Smooth muscle cell of the brain vasculature (primary cell): ENCODE data around the gene CHKA.

Experiments
- DNase-seq: peaks from one replicate; pipeline ENCODE4 v3.0.0-alpha.2; 2012; ENCODE audit warnings: low read depth, low spot score

The CHKA gene

DNA sequence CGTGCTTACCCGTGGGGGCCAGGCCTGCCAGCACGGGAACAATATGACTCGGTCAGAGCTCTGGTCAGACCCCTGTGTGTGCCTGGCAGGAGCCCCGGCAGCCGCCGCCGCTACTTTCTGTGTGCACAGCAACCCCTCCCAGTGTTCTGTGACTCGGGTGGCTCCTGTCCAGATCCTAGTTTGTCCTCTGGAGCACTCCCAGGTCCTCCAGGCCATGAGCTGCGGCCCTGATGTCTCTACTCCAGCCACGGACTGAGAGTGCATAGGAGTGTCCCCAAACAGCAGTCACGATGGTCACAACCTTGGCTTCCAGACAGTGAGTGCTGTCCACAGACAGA lies 87.5 kb downstream of the CHKA start:
- no peak for DNase-seq

DNA sequence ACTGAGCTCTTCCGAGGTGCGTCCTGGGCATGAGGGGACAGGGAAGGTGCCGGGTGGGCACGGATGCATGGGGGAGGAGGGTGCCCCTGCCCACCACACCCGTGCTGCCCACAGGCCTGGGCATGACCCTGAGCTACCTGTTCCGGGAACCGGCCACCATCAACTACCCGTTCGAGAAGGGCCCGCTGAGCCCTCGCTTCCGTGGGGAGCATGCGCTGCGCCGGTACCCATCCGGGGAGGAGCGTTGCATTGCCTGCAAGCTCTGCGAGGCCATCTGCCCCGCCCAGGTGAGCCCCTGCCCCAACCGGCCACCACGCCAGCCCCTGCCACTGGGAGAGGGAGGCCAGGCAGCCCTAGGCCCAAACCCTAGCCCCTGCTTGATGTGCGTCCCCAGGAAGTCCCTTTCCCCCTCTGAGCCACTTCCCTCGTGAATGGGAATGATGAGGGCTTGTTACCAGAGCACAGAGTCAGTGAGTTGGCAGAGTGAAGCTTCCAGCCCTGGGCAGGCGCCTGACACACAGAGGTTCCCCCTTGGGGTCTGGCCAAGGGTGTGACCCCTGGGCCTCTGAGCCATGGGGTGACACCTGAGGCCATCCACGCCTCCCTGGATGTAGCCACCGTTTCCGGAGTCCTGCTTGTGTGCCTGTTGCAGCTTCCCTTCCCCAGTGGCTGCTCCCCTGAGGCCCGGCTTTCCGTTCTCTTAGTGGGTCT lies 88.0 kb downstream of the CHKA start:
- no peak for DNase-seq

DNA sequence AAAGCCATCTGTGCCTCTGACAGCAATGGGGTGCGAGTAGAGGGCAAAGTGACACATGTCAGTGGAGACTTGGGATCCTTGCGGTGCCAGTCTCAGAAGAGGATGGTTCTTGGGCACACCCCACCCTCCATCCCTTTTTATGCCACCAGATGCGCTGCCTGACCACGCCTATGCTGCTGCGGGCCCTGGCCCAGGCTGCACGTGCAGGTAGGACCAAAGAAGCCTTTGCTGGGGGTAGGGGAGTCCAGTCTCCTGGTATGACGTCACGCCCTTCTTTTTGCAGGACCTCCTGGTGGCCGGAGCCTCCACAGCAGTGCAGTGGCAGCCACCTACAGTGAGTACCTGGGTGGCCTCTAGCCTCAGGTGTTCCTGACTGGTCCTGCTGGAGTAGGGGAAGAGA lies 89.2 kb downstream of the CHKA start:
- no peak for DNase-seq

DNA sequence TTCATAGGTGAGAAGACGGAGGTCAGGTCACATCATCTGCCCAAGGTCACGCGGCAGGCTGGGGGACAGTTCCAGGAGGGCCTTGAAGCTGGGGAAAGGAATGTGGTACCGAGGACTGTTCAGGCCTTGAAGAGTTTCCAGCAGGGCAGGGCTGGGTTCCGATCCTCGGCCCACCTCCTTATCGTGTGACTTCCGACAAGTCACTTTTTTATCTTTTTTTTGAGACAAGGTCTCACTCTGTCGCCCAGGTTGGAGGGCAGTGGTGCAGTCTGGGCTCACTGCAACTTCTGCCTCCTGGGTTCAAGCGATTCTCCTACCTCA lies 90.1 kb downstream of the CHKA start:
- no peak for DNase-seq

GRCh38 chr11:68030318-68031143 lies 90.7 kb downstream of the CHKA start, which contains the start of gene NDUFS8:
NDUFS8 (plus strand) TSS chr11:68030681; CDS start chr11:68032152, 1,471 bp downstream.
- peak; percentile 98 for DNase-seq

GRCh38 chr11:68028802-68029545 lies 92.2 kb downstream of the CHKA start:
- no peak for DNase-seq

- DNase-seq, result no peak
Observed at GRCh38 chr11:68027667-68028066, 93.5 kb downstream of the CHKA start.

GRCh38 chr11:68026391-68027105 lies 94.6 kb downstream of the CHKA start:
- no peak for DNase-seq

DNA sequence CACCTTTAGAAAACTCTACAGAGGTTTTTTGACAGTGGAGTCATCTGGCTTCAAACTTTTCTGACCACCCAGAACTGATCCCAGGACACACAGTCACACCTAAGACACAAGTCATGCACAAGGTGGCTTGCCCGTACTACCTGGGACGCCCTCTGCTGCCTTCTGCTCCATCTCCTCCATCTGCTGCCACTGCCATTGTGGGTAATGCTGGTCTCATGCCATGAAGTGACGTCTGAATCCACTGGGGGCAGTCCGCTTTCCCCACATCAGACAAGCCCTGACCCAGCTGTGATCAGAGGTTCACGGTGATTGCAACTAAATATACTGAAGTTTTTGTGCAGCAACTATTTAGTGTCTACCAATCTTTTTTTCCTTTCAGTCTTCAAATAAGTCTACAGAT lies 96.1 kb downstream of the CHKA start:
- no peak for DNase-seq

DNA sequence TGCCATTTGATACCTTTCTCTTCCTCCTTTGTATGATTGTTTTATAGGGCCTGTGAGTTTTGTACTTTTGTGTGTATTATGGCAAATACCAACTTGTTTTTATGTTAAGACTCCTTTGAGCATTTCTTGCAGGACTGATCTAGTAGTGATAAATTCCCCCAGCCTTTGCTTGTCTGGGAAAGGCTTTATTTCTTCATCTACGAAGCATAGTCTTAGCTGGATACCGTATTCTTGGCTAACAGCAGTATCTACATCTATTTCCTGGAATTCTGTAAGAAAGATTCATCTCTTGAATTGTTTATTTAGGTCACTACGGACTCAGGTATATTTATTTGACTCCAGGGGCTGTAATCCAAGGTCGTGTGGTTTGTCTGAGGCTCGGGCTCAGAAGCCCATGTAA lies 96.7 kb downstream of the CHKA start:
- DNase-seq, result no peak

DNA sequence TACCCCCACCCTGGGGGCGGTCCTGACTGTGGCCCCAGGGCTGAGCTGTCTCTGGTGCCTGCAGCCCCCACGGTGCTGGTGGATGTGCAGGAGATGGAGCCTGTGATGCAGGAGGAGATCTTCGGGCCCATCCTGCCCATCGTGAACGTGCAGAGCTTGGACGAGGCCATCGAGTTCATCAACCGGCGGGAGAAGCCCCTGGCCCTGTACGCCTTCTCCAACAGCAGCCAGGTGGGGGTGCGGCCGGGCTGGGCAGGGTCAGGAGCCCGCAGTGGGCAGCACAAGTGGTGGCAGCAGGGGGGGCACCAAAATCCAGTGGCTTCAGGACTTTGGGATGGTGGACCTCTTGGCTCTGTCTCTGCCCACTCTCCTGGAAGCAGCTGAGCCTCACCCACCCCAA lies 98.7 kb downstream of the CHKA start:
- no peak for DNase-seq

- no peak for DNase-seq
Observed at GRCh38 chr11:68021167-68021787, 99.9 kb downstream of the CHKA start.

- DNase-seq, result no peak
Observed at GRCh38 chr11:68020575-68020974, 100.6 kb downstream of the CHKA start.

DNA sequence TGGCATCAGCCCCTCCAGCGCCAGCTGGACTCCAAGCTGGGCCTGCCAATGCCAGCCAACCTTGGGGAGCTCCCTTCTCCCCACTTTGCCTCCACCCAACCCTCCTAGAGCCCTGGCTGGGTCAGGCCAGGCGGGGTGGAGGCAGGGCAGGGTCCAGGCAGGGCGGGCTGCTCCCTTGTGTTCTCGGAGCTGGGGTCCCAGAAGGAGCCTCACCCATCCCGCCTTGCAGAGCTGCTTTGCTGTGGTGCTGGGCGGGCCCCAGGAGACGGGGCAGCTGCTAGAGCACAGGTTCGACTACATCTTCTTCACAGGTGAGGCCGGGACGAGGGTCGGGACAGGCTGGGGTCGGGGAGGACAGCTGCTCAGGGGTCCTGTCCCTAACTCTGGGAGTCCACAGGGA lies 101.7 kb downstream of the CHKA start:
- no peak for DNase-seq

DNA sequence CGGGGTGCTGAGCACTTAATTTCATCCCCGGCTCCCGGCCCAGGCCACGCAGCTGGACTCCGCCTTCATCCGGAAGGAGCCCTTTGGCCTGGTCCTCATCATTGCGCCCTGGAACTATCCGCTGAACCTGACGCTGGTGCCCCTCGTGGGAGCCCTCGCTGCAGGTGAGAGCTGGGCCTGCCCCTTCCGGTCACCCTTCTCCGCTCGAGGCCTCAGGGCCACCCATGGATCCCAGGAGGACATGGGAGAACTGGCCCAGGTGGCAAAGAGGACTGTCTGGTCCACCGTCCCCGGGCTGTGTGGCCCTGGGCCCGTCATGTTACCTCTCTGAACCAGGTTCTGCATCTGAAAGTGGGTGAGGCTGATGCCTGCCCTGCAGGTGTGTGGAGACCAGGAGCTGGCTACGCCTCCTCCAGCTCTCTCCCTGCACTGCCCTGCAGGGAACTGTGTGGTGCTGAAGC lies 102.4 kb downstream of the CHKA start:
- no peak for DNase-seq

- no peak for DNase-seq
Observed at GRCh38 chr11:68017980-68018729, 103.0 kb downstream of the CHKA start.

GRCh38 chr11:68016904-68017817 lies 104.0 kb downstream of the CHKA start:
- no peak for DNase-seq

DNA sequence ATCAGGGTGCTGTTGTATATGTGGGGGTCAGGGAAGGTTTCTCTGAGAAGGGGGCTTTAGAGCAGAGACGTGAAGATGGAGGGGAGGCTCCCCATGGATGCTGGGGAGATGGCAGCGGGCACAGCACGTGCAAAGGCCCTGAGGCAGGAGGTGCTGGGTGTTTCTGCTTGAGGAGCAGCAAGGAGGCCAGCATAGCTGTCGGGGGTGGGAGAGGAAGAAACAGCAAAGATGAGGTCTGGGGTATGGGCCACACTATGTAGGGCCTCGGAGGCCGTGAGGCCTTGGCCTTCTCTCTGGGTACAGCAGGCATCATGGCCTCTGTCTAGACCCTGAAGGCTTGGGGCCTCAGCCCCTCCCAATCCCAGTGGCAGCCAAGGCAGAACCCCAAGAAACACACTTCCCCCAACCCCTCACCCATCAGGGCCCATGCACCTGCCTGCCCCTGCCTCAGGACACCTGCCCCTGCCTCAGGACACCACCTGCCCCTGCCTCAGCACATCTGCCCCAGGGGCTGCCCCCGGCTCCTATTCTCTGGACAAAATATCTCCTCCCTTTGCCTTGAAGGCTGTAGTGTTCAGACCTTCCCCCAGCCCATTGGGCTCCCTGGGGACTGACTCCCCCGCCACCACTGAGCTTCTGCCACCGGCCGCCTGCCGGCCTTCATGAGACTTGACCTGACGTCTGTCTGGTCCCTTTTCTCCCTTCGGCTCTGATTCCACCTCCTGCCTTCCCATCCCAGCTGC lies 104.9 kb downstream of the CHKA start:
- DNase-seq, result no peak

GRCh38 chr11:68015467-68015866 lies 105.7 kb downstream of the CHKA start:
- DNase-seq, result no peak
